ENCODE data around the gene ZG16. TPM values are rescaled to one million over a fixed set of nuclear protein-coding genes. Genes with fewer than 3 reads are reported as not detected.
"Not testable (repeated sequence)": the region's sequence is repeated elsewhere in the genome, so short reads cannot be mapped to it uniquely, and the experiment has no call there.

The ZG16 gene
- polyA plus RNA-seq, 1 donor from 2014 or later = not detected

GRCh38 chr16:29775742-29776408, 2.2 kb upstream of the ZG16 start:
- no peak for TF ChIP-seq MXI1 (conservative IDR thresholded peaks at IDR 0.05; ENCODE audit: poor library complexity, severe bottlenecking)
- TF ChIP-seq EZH2 (IDR thresholded peaks at IDR 0.05; ENCODE audit: borderline replicate concordance, insufficient read depth, low read length, poor library complexity, severe bottlenecking) = no peak
- TF ChIP-seq CTCF (IDR thresholded peaks at IDR 0.05; ENCODE audit: poor library complexity, severe bottlenecking) = no peak
- TF ChIP-seq TAF1 (IDR thresholded peaks at IDR 0.05; ENCODE audit: low read depth) = no peak
- Histone ChIP-seq H3K27ac (ENCODE audit: low read length) (no peak overlapping the region), H3K27me3 (ENCODE audit: insufficient read depth, low read depth, low read length) (no peaks in the 10 kb centered on the region), H3K36me3 (ENCODE audit: insufficient read depth, low read length) (no peaks in the 10 kb centered on the region), H3K9ac (ENCODE audit: low read length) (no peak overlapping the region), H3K9me2 (ENCODE audit: insufficient read depth, low read length) (no peaks in the 10 kb centered on the region), H3K4me3 (ENCODE audit: low read length) (no peak overlapping the region), H3K9me3 (ENCODE audit: low read length) (no peaks in the 10 kb centered on the region), H4K20me1 (ENCODE audit: insufficient read depth) (no peaks in the 10 kb centered on the region), H2AFZ (ENCODE audit: low read depth, low read length) (no peak overlapping the region), H3K4me2 (ENCODE audit: low read length) (no peak overlapping the region), H3K79me2 (replicated peaks; ENCODE audit: insufficient read depth, low read length) (no peaks in the 10 kb centered on the region), H3F3A (ENCODE audit: insufficient read depth, low read length, poor library complexity, severe bottlenecking) (no peaks in the 10 kb centered on the region)

GRCh38 chr16:29779474-29779873, 1.4 kb downstream of the ZG16 start:
- Histone ChIP-seq H3K4me3 (ENCODE audit: low read length) (no peak overlapping the region), H4K20me1 (ENCODE audit: insufficient read depth) (no peaks in the 10 kb centered on the region), H3F3A (ENCODE audit: insufficient read depth, low read length, poor library complexity, severe bottlenecking) (no peaks in the 10 kb centered on the region), H2AFZ (ENCODE audit: low read depth, low read length) (no peak overlapping the region), H3K9me3 (ENCODE audit: low read length) (no peaks in the 10 kb centered on the region), H3K36me3 (ENCODE audit: insufficient read depth, low read length) (no peaks in the 10 kb centered on the region), H3K27me3 (ENCODE audit: insufficient read depth, low read depth, low read length) (no peaks in the 10 kb centered on the region), H3K4me2 (ENCODE audit: low read length) (no peak overlapping the region), H3K27ac (ENCODE audit: low read length) (no peak overlapping the region), H3K9ac (ENCODE audit: low read length) (no peak overlapping the region), H3K9me2 (ENCODE audit: insufficient read depth, low read length) (no peaks in the 10 kb centered on the region), H3K79me2 (replicated peaks; ENCODE audit: insufficient read depth, low read length) (no peaks in the 10 kb centered on the region)
- TF ChIP-seq SMC3 (conservative IDR thresholded peaks at IDR 0.05; ENCODE audit: poor library complexity) (no peak), TAF1 (IDR thresholded peaks at IDR 0.05; ENCODE audit: low read depth) (no peak), POLR2AphosphoS5 (IDR thresholded peaks at IDR 0.05) (no peak), REST (IDR thresholded peaks at IDR 0.05; ENCODE audit: borderline replicate concordance) (no peak), EP300 (conservative IDR thresholded peaks at IDR 0.05; ENCODE audit: poor library complexity, severe bottlenecking) (no peak), CTCF (IDR thresholded peaks at IDR 0.05; ENCODE audit: poor library complexity, severe bottlenecking) (no peak), RAD21 (conservative IDR thresholded peaks at IDR 0.05) (no peak), MXI1 (conservative IDR thresholded peaks at IDR 0.05; ENCODE audit: poor library complexity, severe bottlenecking) (no peak), EZH2 (IDR thresholded peaks at IDR 0.05; ENCODE audit: borderline replicate concordance, insufficient read depth, low read length, poor library complexity, severe bottlenecking) (no peak)

- not testable (repeated sequence) for H2AFZ ChIP-seq (ENCODE audit: low read depth, low read length); H3K27me3 ChIP-seq (ENCODE audit: insufficient read depth, low read depth, low read length); H3K9me2 ChIP-seq (ENCODE audit: insufficient read depth, low read length); H3K27ac ChIP-seq (ENCODE audit: low read length); H3K9ac ChIP-seq (ENCODE audit: low read length); H3K4me2 ChIP-seq (ENCODE audit: low read length); H4K20me1 ChIP-seq (ENCODE audit: insufficient read depth); H3K36me3 ChIP-seq (ENCODE audit: insufficient read depth, low read length); H3K4me3 ChIP-seq (ENCODE audit: low read length); H3K9me3 ChIP-seq (ENCODE audit: low read length); H3K79me2 ChIP-seq (replicated peaks; ENCODE audit: insufficient read depth, low read length); H3F3A ChIP-seq (ENCODE audit: insufficient read depth, low read length, poor library complexity, severe bottlenecking)
Observed at GRCh38 chr16:29783094-29783953, 5.3 kb downstream of the ZG16 start.
